ENCODE measurements around the gene MAGI1. TPM values are rescaled to one million over a fixed set of nuclear protein-coding genes. Genes with fewer than 3 reads are reported as not detected.

MAGI1 gene
- total and polyA plus RNA-seq, 7 experiments from 2014 or later: 0.39 TPM; not detected in 6

DNA sequence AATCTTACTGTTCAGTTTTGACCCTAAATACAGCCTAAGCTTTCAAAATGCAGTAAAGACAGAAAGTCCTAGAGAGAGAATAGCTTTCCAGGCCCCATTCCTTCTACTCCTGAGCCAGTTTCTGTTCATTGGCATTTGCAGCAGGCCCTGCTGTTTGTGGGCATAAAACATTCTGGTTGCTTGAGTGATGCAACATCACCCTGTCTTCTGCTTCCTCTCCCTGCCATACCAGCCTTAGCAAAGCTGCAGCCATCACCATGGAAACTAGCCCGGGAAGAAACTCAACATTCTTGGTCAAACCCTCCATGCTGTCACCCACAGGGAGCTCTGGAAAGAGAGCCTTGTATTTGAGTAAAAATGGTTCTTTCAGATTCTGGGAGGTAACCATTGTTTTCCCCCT is 325.7 kb downstream of the MAGI1 start:
- no peaks in the 10 kb centered on the region for H3K4me1 Mint-ChIP-seq
- DNase-seq (no peak), ATAC-seq (no peak)
- Histone ChIP-seq H3K27me3 (ENCODE audit: control insufficient read depth in 2 of 2, insufficient read depth in 2 of 2, low read length in 2 of 2) (no peaks in the 10 kb centered on the region), H3K9me3 (ENCODE audit: control insufficient read depth in 2 of 3, low read length in 3 of 3) (no peaks in the 10 kb centered on the region), H3K4me1 (ENCODE audit: control insufficient read depth in 2 of 2, insufficient read depth in 2 of 2, low read length in 2 of 2) (no peaks in the 10 kb centered on the region), H3K36me3 (ENCODE audit: control insufficient read depth in 2 of 3, insufficient read depth in 3 of 3, low read length in 3 of 3) (no peaks in the 10 kb centered on the region), H3K27ac (ENCODE audit: low read depth, low read length) (no peak overlapping the region), H3K4me3 (ENCODE audit: low read length) (no peak overlapping the region)
- no peak overlapping the region for H3K27ac Mint-ChIP-seq
- ChIA-PET POLR2A (no interaction called here), CTCF (no interaction called here)
- intact Hi-C loops (cut with micrococcal nuclease): no loop called here
- no peaks in the 10 kb centered on the region for H3K36me3 Mint-ChIP-seq
- H3K9me3 Mint-ChIP-seq: peaks cover 0 to 12% (median 3%) of the 10 kb centered on the region in 11 donors
- no peaks in the 10 kb centered on the region for H3K27me3 Mint-ChIP-seq
- no peak overlapping the region for H3K4me3 Mint-ChIP-seq

DNA sequence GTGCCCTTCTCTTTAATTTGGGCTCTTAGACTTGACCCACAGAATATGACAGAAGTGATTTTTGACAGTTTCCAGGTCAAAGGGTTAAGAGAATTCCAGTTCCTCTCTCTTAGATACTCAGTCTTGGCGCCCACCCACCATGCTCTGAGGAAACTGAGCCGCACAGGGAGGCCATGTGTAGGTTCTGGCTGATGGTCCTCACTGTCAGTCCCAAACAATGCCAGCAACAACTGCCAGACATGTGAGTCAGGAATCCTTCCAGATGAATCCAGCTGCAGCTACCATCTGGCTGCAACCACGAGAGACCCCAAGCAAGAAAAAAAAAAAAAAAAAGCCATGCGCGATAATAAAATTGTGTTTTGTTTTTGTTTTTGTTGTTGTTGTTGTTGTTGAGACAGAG is 326.6 kb downstream of the MAGI1 start:
- ATAC-seq: no peak
- no peaks in the 10 kb centered on the region for H3K36me3 Mint-ChIP-seq
- POLR2A ChIA-PET: no interaction called here
- H3K27ac Mint-ChIP-seq: no peak overlapping the region
- Histone ChIP-seq H3K27me3 (ENCODE audit: control insufficient read depth in 2 of 2, insufficient read depth in 2 of 2, low read length in 2 of 2) (no peaks in the 10 kb centered on the region), H3K36me3 (ENCODE audit: control insufficient read depth in 2 of 3, insufficient read depth in 3 of 3, low read length in 3 of 3) (no peaks in the 10 kb centered on the region), H3K4me1 (ENCODE audit: control insufficient read depth in 2 of 2, insufficient read depth in 2 of 2, low read length in 2 of 2) (no peaks in the 10 kb centered on the region), H3K27ac (ENCODE audit: low read depth, low read length) (no peak overlapping the region), H3K4me3 (ENCODE audit: low read length) (no peak overlapping the region), H3K9me3 (ENCODE audit: control insufficient read depth in 2 of 3, low read length in 3 of 3) (no peaks in the 10 kb centered on the region)
- no peak overlapping the region for H3K4me3 Mint-ChIP-seq
- intact Hi-C loops (cut with micrococcal nuclease): no loop called here
- H3K9me3 Mint-ChIP-seq: peaks cover 0 to 12% (median 3%) of the 10 kb centered on the region in 11 donors
- no peaks in the 10 kb centered on the region for H3K4me1 Mint-ChIP-seq
- DNase-seq: no peak
- H3K27me3 Mint-ChIP-seq: no peaks in the 10 kb centered on the region
- CTCF ChIA-PET: no interaction called here

DNA sequence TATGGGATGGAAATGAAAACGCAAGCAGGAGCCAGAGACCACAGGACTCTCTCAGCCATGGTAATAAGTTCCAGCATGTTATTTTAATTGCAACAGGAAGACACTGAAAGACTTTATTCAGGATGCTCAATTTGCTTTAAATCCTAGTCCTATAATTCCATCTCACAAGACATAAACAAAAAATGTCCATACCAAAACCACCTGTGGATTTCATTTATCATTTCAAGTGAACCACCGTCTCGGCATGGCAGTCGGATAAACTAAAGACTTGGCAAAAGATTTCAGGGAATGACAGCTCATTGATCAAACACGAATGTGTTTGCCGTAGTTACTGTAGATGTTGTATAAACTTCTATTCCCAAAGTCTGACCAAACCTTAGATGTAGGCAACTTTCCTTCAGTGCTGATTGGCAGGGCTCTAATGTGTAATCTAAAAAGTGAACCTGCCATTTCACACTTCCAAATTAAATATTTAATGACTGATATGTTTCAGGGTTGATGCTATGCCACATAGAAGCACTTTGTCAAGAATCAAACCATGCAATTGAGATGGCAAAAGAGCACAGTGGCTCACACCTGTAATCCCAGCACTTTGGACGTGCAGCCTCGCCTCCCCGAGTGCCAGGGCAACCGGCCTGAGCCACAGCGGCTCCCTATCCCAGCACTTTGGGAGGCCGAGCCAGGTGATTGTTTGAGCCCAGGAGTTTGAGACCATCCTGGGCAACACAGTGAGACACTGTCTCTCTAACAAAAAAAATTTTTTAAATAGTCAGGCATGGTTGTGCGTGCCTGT is 331.7 kb downstream of the MAGI1 start:
- no peaks in the 10 kb centered on the region for H3K4me1 Mint-ChIP-seq
- intact Hi-C loops (cut with micrococcal nuclease): no loop called here
- H3K27ac Mint-ChIP-seq: no peak overlapping the region
- Histone ChIP-seq H3K9me3 (ENCODE audit: control insufficient read depth in 2 of 3, low read length in 3 of 3) (no peaks in the 10 kb centered on the region), H3K27me3 (ENCODE audit: control insufficient read depth in 2 of 2, insufficient read depth in 2 of 2, low read length in 2 of 2) (no peaks in the 10 kb centered on the region), H3K36me3 (ENCODE audit: control insufficient read depth in 2 of 3, insufficient read depth in 3 of 3, low read length in 3 of 3) (no peaks in the 10 kb centered on the region), H3K4me3 (ENCODE audit: low read length) (no peak overlapping the region), H3K4me1 (ENCODE audit: control insufficient read depth in 2 of 2, insufficient read depth in 2 of 2, low read length in 2 of 2) (no peaks in the 10 kb centered on the region), H3K27ac (ENCODE audit: low read depth, low read length) (no peak overlapping the region)
- DNase-seq (no peak), ATAC-seq (no peak)
- no peak overlapping the region for H3K4me3 Mint-ChIP-seq
- H3K36me3 Mint-ChIP-seq: no peaks in the 10 kb centered on the region
- peaks cover 0 to 4% (median 0%) of the 10 kb centered on the region in 5 donors for H3K27me3 Mint-ChIP-seq
- POLR2A ChIA-PET: no interaction called here
- peaks cover 0 to 16% (median 4%) of the 10 kb centered on the region in 11 donors for H3K9me3 Mint-ChIP-seq
- CTCF ChIA-PET: no interaction called here

DNA sequence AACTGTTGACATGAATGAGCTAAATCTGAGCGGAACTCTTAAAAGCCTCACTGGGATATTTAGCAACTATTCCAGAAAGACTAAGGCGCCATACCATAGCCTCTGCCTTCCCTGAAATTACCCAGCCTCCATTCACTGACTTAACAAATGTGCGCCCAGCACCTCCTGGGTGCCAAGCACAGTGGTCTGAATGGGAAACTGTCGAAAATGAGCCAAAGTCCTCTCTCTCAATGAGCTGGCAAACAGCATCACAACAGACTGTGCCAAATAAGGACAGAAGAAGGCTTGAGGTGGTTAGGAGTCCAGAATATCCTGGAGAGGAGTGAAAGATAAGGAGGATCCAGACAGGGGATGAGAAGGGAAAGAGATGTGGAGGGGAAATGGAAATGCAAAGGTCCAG is 332.4 kb downstream of the MAGI1 start:
- intact Hi-C loops (cut with micrococcal nuclease): no loop called here
- ChIA-PET CTCF (no interaction called here), POLR2A (no interaction called here)
- Mint-ChIP-seq H3K27ac (no peak overlapping the region), H3K36me3 (no peaks in the 10 kb centered on the region), H3K4me1 (no peaks in the 10 kb centered on the region), H3K27me3 (peaks cover 0 to 4% (median 0%) of the 10 kb centered on the region in 5 donors), H3K9me3 (peaks cover 0 to 10% (median 2%) of the 10 kb centered on the region in 11 donors), H3K4me3 (no peak overlapping the region)
- Histone ChIP-seq H3K4me3 (ENCODE audit: low read length) (no peak overlapping the region), H3K4me1 (ENCODE audit: control insufficient read depth in 2 of 2, insufficient read depth in 2 of 2, low read length in 2 of 2) (no peaks in the 10 kb centered on the region), H3K27ac (ENCODE audit: low read depth, low read length) (no peak overlapping the region), H3K27me3 (ENCODE audit: control insufficient read depth in 2 of 2, insufficient read depth in 2 of 2, low read length in 2 of 2) (no peaks in the 10 kb centered on the region), H3K36me3 (ENCODE audit: control insufficient read depth in 2 of 3, insufficient read depth in 3 of 3, low read length in 3 of 3) (no peaks in the 10 kb centered on the region), H3K9me3 (ENCODE audit: control insufficient read depth in 2 of 3, low read length in 3 of 3) (no peaks in the 10 kb centered on the region)
- DNase-seq: no peak
- ATAC-seq: no peak

DNA sequence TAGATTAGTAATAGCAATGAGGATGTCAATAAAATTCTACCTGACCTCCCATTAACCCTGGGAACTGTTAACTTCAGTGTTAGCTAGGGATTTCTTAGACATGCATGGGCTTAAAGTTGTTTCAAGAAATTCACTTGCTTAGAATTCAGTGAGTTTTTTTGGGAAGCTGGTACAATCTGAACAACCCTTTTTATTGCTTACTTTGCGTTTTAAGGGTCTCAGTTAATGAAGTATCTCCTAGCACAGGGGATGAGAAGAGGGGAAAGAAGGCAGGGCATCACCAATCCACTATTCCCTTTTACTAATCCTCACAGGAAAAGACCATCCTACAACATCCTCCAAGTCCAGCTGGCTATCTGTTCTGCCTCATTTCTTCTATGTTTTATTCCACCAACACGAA is 334.9 kb downstream of the MAGI1 start:
- ChIA-PET POLR2A (no interaction called here), CTCF (no interaction called here)
- Mint-ChIP-seq H3K9me3 (peaks cover 0 to 8% (median 0%) of the 10 kb centered on the region in 11 donors), H3K4me3 (no peak overlapping the region), H3K36me3 (no peaks in the 10 kb centered on the region), H3K27me3 (peaks cover 0 to 4% (median 0%) of the 10 kb centered on the region in 5 donors), H3K27ac (no peak overlapping the region), H3K4me1 (no peaks in the 10 kb centered on the region)
- no peak overlapping the region for H3K4me3 ChIP-seq (ENCODE audit: low read length)
- no peak for DNase-seq
- H3K36me3 ChIP-seq (ENCODE audit: control insufficient read depth in 2 of 3, insufficient read depth in 3 of 3, low read length in 3 of 3): no peaks in the 10 kb centered on the region
- H3K4me1 ChIP-seq (ENCODE audit: control insufficient read depth in 2 of 2, insufficient read depth in 2 of 2, low read length in 2 of 2): no peaks in the 10 kb centered on the region
- intact Hi-C loops (cut with micrococcal nuclease): no loop called here
- H3K27me3 ChIP-seq (ENCODE audit: control insufficient read depth in 2 of 2, insufficient read depth in 2 of 2, low read length in 2 of 2): no peaks in the 10 kb centered on the region
- no peaks in the 10 kb centered on the region for H3K9me3 ChIP-seq (ENCODE audit: control insufficient read depth in 2 of 3, low read length in 3 of 3)
- H3K27ac ChIP-seq (ENCODE audit: low read depth, low read length): no peak overlapping the region
- ATAC-seq: no peak

DNA sequence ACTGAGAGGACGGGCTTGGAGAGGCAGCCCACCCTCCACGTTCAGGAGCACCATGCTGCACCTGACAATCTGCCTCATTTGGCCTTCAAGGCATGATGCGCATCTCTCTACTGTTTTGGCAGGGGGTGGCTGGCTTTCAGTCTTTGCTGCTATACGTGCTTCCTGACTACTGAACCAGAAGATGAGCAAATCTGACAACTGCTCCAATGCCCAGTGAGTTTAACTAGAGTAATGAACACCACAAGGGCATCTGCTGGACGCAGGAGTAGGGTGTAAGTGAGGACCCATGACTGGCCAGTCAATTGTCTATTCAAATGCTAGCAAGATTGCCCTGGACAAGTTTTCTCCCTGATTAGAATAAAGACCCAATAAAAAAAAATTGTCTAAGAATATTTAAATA is 335.7 kb downstream of the MAGI1 start:
- intact Hi-C loops (cut with micrococcal nuclease): no loop called here
- no peaks in the 10 kb centered on the region for H3K4me1 Mint-ChIP-seq
- CTCF ChIA-PET: no interaction called here
- no peaks in the 10 kb centered on the region for H3K4me1 ChIP-seq (ENCODE audit: control insufficient read depth in 2 of 2, insufficient read depth in 2 of 2, low read length in 2 of 2)
- no peak overlapping the region for H3K27ac ChIP-seq (ENCODE audit: low read depth, low read length)
- peaks cover 0 to 8% (median 0%) of the 10 kb centered on the region in 11 donors for H3K9me3 Mint-ChIP-seq
- DNase-seq: no peak
- no peak overlapping the region for H3K4me3 Mint-ChIP-seq
- peaks cover 0 to 4% (median 0%) of the 10 kb centered on the region in 5 donors for H3K27me3 Mint-ChIP-seq
- no peaks in the 10 kb centered on the region for H3K9me3 ChIP-seq (ENCODE audit: control insufficient read depth in 2 of 3, low read length in 3 of 3)
- ATAC-seq: no peak
- no peak overlapping the region for H3K4me3 ChIP-seq (ENCODE audit: low read length)
- POLR2A ChIA-PET: no interaction called here
- H3K27ac Mint-ChIP-seq: no peak overlapping the region
- H3K27me3 ChIP-seq (ENCODE audit: control insufficient read depth in 2 of 2, insufficient read depth in 2 of 2, low read length in 2 of 2): no peaks in the 10 kb centered on the region
- H3K36me3 ChIP-seq (ENCODE audit: control insufficient read depth in 2 of 3, insufficient read depth in 3 of 3, low read length in 3 of 3): no peaks in the 10 kb centered on the region
- no peaks in the 10 kb centered on the region for H3K36me3 Mint-ChIP-seq

DNA sequence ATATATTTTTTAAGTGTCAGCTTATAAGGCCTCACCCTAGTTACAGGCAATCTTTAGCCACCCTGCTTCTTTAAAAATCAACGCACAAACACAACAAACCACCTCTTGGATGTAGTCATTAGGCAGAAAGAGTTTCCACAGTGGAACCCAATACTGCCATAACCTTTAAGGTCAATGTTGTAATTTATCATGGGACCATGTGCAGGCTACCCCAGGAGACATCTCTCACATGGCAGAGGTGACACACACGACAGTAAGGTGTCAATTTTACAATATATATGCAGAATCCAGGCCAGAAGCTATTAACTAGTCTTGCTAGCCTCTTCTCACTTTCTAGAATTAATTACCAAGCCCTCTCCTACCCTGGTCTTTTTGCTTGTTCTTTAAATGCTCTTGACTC is 336.5 kb downstream of the MAGI1 start:
- ChIA-PET POLR2A (no interaction called here), CTCF (no interaction called here)
- DNase-seq (no peak), ATAC-seq (no peak)
- no peak overlapping the region for H3K27ac ChIP-seq (ENCODE audit: low read depth, low read length)
- no peaks in the 10 kb centered on the region for H3K36me3 ChIP-seq (ENCODE audit: control insufficient read depth in 2 of 3, insufficient read depth in 3 of 3, low read length in 3 of 3)
- no peak overlapping the region for H3K4me3 ChIP-seq (ENCODE audit: low read length)
- no peaks in the 10 kb centered on the region for H3K27me3 ChIP-seq (ENCODE audit: control insufficient read depth in 2 of 2, insufficient read depth in 2 of 2, low read length in 2 of 2)
- intact Hi-C loops (cut with micrococcal nuclease): no loop called here
- peaks cover 0 to 8% (median 0%) of the 10 kb centered on the region in 11 donors for H3K9me3 Mint-ChIP-seq
- no peaks in the 10 kb centered on the region for H3K4me1 ChIP-seq (ENCODE audit: control insufficient read depth in 2 of 2, insufficient read depth in 2 of 2, low read length in 2 of 2)
- H3K27me3 Mint-ChIP-seq: peaks cover 0 to 4% (median 0%) of the 10 kb centered on the region in 5 donors
- no peak overlapping the region for H3K27ac Mint-ChIP-seq
- H3K9me3 ChIP-seq (ENCODE audit: control insufficient read depth in 2 of 3, low read length in 3 of 3): no peaks in the 10 kb centered on the region
- H3K36me3 Mint-ChIP-seq: no peaks in the 10 kb centered on the region
- H3K4me1 Mint-ChIP-seq: no peaks in the 10 kb centered on the region
- H3K4me3 Mint-ChIP-seq: no peak overlapping the region

Data from naive thymus-derived CD4-positive, alpha-beta T cell (primary cell).